ENCODE data around the gene TMPRSS2. TPM values are rescaled to one million over a fixed set of nuclear protein-coding genes. Genes with fewer than 3 reads are reported as not detected.

TMPRSS2 gene
- total and polyA plus RNA-seq, 9 of the 15 experiments (the other 6 are each of a cell fraction or from before 2014, with no cell fraction given), result 0.20 TPM; not detected in 8

DNA sequence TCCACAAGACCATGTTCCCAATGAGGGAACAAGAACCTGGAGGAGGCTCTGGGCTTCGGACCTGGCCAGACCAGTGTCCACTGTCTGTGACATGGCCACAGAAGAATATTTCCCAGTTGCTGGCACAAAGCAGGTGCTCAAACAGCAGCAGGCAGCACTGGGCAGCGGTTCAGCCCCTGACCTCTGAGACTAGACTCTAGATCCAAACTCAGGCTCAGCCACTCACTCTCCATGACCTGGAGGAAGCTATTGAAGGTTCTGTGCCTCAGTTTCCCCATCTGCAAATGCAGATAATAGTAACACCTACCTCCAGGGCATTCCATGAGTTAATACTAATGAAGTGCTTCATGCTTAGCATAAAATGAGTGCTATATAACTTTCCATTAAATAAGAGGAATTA is 8.0 kb downstream of the TMPRSS2 start:
- ChIA-PET POLR2A (no interaction called here), CTCF (ENCODE audit: low intra/inter-chr PET ratio) (interaction anchor here (0.5 kb wide), 1 partner anchor 9 kb away, joined by 4 read pairs; no protein-coding TSS in a partner anchor)
- WGBS (ENCODE audit: insufficient coverage, low coverage, missing lambda C conversion rate), result 0% methylated on average over 2 of the region's 2 CpGs
- Histone ChIP-seq H2AFZ (ENCODE audit: low read depth, low read length) (no peak overlapping the region), H3K27ac (ENCODE audit: extremely low read depth, low read depth, low read length) (no peak overlapping the region), H3K4me3 (no peak overlapping the region), H4K20me1 (replicated peaks; ENCODE audit: control insufficient read depth, insufficient read depth, low read length) (0 out of 2 replicates have a peak, but pooled peaks cover 3% of the 10 kb centered on the region), H3K9me3 (replicated peaks; ENCODE audit: control insufficient read depth, insufficient read depth, low read depth, low read length) (no peaks in the 10 kb centered on the region), H3K9me1 (ENCODE audit: control insufficient read depth, insufficient read depth, low read length) (peaks cover 6% of the 10 kb centered on the region), H3K79me2 (ENCODE audit: control insufficient read depth, insufficient read depth, low read length) (no peaks in the 10 kb centered on the region), H3K9ac (ENCODE audit: insufficient read depth in 1 of 2, low read depth in 2 of 2, low read length in 2 of 2) (no peak overlapping the region), H3K4me1 (replicated peaks in 1 of 2; ENCODE audit: control insufficient read depth in 2 of 2, insufficient read depth in 2 of 2, low read length in 2 of 2) (no peaks in the 10 kb centered on the region), H3K36me3 (ENCODE audit: control insufficient read depth, insufficient read depth, low read length) (no peaks in the 10 kb centered on the region), H3K27me3 (ENCODE audit: control insufficient read depth in 2 of 2, insufficient read depth in 2 of 2, low read length in 2 of 2) (peaks cover 25 to 45% of the 10 kb centered on the region in 2 experiments), H3K4me2 (ENCODE audit: insufficient read depth, low read length) (no peak overlapping the region)
- BruUV-seq (replicated peaks), result no TSS peak
- TF ChIP-seq ZNF76 (CRISPR knock-in tag; IDR thresholded peaks at IDR 0.05; ENCODE audit: borderline replicate concordance) (no peak), GTF2B (IDR thresholded peaks at IDR 0.05; ENCODE audit: extremely low read depth, insufficient read length) (no peak), IRF2 (CRISPR knock-in tag; IDR thresholded peaks at IDR 0.05) (no peak), BMI1 (IDR thresholded peaks at IDR 0.05; ENCODE audit: low read length) (no peak), TEAD4 (IDR thresholded peaks at IDR 0.05; ENCODE audit: low read length) (no peak), TEAD4 (CRISPR knock-in tag; IDR thresholded peaks at IDR 0.05; ENCODE audit: borderline replicate concordance) (no peak)
- in situ Hi-C loops (cut with MboI) (no loop called here), intact Hi-C loops (cut with micrococcal nuclease) (no loop called here)
- ATAC-seq (no peak), DNase-seq (ENCODE audit: extremely low read depth in 1 of 4, low spot score in 3 of 4) (no peak), FAIRE-seq (no peak)

- in situ Hi-C loops (cut with MboI) (no loop called here), intact Hi-C loops (cut with micrococcal nuclease) (no loop called here)
- Histone ChIP-seq H3K27me3 (ENCODE audit: control insufficient read depth in 2 of 2, insufficient read depth in 2 of 2, low read length in 2 of 2) (peaks cover 32 to 61% of the 10 kb centered on the region in 2 experiments), H2AFZ (ENCODE audit: low read depth, low read length) (no peak overlapping the region), H3K79me2 (ENCODE audit: control insufficient read depth, insufficient read depth, low read length) (no peaks in the 10 kb centered on the region), H4K20me1 (replicated peaks; ENCODE audit: control insufficient read depth, insufficient read depth, low read length) (0 out of 2 replicates have a peak, but pooled peaks cover 3% of the 10 kb centered on the region), H3K4me2 (ENCODE audit: insufficient read depth, low read length) (no peak overlapping the region), H3K9ac (ENCODE audit: insufficient read depth in 1 of 2, low read depth in 2 of 2, low read length in 2 of 2) (no peak overlapping the region), H3K27ac (ENCODE audit: extremely low read depth, low read depth, low read length) (no peak overlapping the region), H3K4me3 (no peak overlapping the region), H3K4me1 (replicated peaks in 1 of 2; ENCODE audit: control insufficient read depth in 2 of 2, insufficient read depth in 2 of 2, low read length in 2 of 2) (no peaks in the 10 kb centered on the region), H3K36me3 (ENCODE audit: control insufficient read depth, insufficient read depth, low read length) (no peaks in the 10 kb centered on the region), H3K9me1 (ENCODE audit: control insufficient read depth, insufficient read depth, low read length) (no peaks in the 10 kb centered on the region), H3K9me3 (replicated peaks; ENCODE audit: control insufficient read depth, insufficient read depth, low read depth, low read length) (no peaks in the 10 kb centered on the region)
- DNase-seq (ENCODE audit: extremely low read depth in 1 of 4, low spot score in 3 of 4) (no peak), FAIRE-seq (no peak), ATAC-seq (no peak)
- POLR2A ChIA-PET, result no interaction called here
- WGBS (ENCODE audit: insufficient coverage, low coverage, missing lambda C conversion rate), result under 1% methylated on average over 8 of the region's 8 CpGs
- no TSS peak for BruUV-seq (replicated peaks)
- CTCF ChIA-PET (ENCODE audit: low intra/inter-chr PET ratio), result no interaction called here
- TF ChIP-seq ZNF282 (CRISPR knock-in tag; IDR thresholded peaks at IDR 0.05), result no peak
- TF ChIP-seq, protein P1, sequence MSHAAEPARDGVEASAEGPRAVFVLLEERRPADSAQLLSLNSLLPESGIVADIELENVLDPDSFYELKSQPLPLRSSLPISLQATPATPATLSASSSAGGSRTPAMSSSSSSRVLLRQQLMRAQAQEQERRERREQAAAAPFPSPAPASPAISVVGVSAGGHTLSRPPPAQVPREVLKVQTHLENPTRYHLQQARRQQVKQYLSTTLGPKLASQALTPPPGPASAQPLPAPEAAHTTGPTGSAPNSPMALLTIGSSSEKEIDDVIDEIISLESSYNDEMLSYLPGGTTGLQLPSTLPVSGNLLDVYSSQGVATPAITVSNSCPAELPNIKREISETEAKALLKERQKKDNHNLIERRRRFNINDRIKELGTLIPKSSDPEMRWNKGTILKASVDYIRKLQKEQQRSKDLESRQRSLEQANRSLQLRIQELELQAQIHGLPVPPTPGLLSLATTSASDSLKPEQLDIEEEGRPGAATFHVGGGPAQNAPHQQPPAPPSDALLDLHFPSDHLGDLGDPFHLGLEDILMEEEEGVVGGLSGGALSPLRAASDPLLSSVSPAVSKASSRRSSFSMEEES (CRISPR knock-in tag; IDR thresholded peaks at IDR 0.05), result no peak
- TF ChIP-seq EHMT2 (IDR thresholded peaks at IDR 0.05), result no peak
- no peak for TF ChIP-seq ZNF717 (CRISPR knock-in tag; IDR thresholded peaks at IDR 0.05)
- no peak for TF ChIP-seq DDX20 (tag; IDR thresholded peaks at IDR 0.05; ENCODE audit: low read depth)
- TF ChIP-seq ZNF445 (CRISPR knock-in tag; IDR thresholded peaks at IDR 0.05; ENCODE audit: low read depth), result no peak
- TF ChIP-seq SP1 (CRISPR knock-in tag; IDR thresholded peaks at IDR 0.05), result no peak
- TF ChIP-seq ZBTB33 (CRISPR knock-in tag; IDR thresholded peaks at IDR 0.05), result no peak
These were observed 10.2 kb downstream of the TMPRSS2 start for GRCh38 chr21:41497788-41498187.
